PC-9 (cell line): Measurements from ENCODE around the gene SH3PXD2B. TPM values are rescaled to one million over a fixed set of nuclear protein-coding genes. Genes with fewer than 3 reads are reported as not detected.

ENCODE experiments used
- BruUV-seq: library from RNA; stranded (reverse); fragments of 400-500 nt; replicated peaks from 2 replicates; lab custom pipeline; 2021; lab: Mats Ljungman, UMichigan
- CTCF ChIA-PET: fragments of 300-600 bp; sonication (Branson Sonifier 250); formaldehyde crosslinking; loops from one replicate; lab custom pipeline; 2022; ENCODE audit warnings: antibody characterized with exemption; lab: Charles Lee
- POLR2A ChIA-PET: fragments of 300-600 bp; sonication (Branson Sonifier 250); formaldehyde crosslinking; loops from one replicate; lab custom pipeline; 2022; ENCODE audit warnings: antibody characterized with exemption; ENCODE audit not compliant: unreplicated experiment; lab: Charles Lee
- DNase-seq, 2 experiments: peaks; one replicate each; pipeline versions ENCODE4 v3.0.0 to v3.0.0-alpha.2; 2015 to 2022; ENCODE audit warnings: mixed read lengths in 1 of 2
- H2AFZ ChIP-seq: fragments of 200-600 bp; sonication (generic); 2 replicates; pipeline ENCODE4 v1.8.1; 2017; ENCODE audit warnings: antibody characterized with exemption
- H3F3A ChIP-seq: fragments of 200-600 bp; sonication (generic); 2 replicates; pipeline ENCODE4 v1.8.1; 2017; ENCODE audit warnings: antibody characterized with exemption, mild to moderate bottlenecking, low read depth; ENCODE audit not compliant: insufficient read depth
- H3K27ac ChIP-seq: fragments of 200-600 bp; sonication (generic); 2 replicates; pipeline ENCODE4 v1.6.1; 2016; ENCODE audit warnings: mixed run types
- H3K27me3 ChIP-seq: fragments of 200-600 bp; sonication (generic); 2 replicates; pipeline ENCODE4 v1.6.1; 2016; ENCODE audit warnings: low read depth, mixed run types; ENCODE audit not compliant: insufficient read depth
- H3K36me3 ChIP-seq: fragments of 200-600 bp; sonication (generic); 2 replicates; pipeline ENCODE4 v1.6.1; 2016; ENCODE audit warnings: low read depth, mixed run types
- H3K4me1 ChIP-seq: fragments of 200-600 bp; sonication (generic); replicated peaks from 2 replicates; pipeline ENCODE4 v1.6.1; 2016; ENCODE audit warnings: mixed run types; ENCODE audit not compliant: insufficient read depth
- H3K4me2 ChIP-seq: fragments of 200-600 bp; sonication (generic); 2 replicates; pipeline ENCODE4 v1.6.1; 2017; ENCODE audit warnings: mixed run types
- H3K4me3 ChIP-seq: fragments of 200-600 bp; sonication (generic); 2 replicates; pipeline ENCODE4 v1.6.1; 2016; ENCODE audit warnings: mixed run types
- H3K79me2 ChIP-seq: fragments of 200-600 bp; sonication (generic); 2 replicates; pipeline ENCODE4 v1.6.1; 2017; ENCODE audit warnings: low read depth, mixed run types
- H3K9me2 ChIP-seq: fragments of 200-600 bp; sonication (generic); 2 replicates; pipeline ENCODE4 v1.8.1; 2017; ENCODE audit warnings: mild to moderate bottlenecking; ENCODE audit not compliant: insufficient read depth
- H3K9me3 ChIP-seq: fragments of 200-600 bp; sonication (generic); 2 replicates; pipeline ENCODE4 v1.8.1; 2016; ENCODE audit warnings: low read depth; ENCODE audit not compliant: insufficient read depth
- H4K20me1 ChIP-seq: fragments of 200-600 bp; sonication (generic); 2 replicates; pipeline ENCODE4 v1.8.1; 2017; ENCODE audit not compliant: insufficient read depth
- EZH2 ChIP-seq: fragments of 200-600 bp; sonication (generic); IDR thresholded peaks from 2 replicates; pipeline ENCODE4 v1.8.0; 2017; ENCODE audit warnings: antibody characterized with exemption, low read depth
- intact Hi-C: fragments of 100-400 bp; cut with micrococcal nuclease; formaldehyde crosslinking; loops from one replicate; pipeline ENCODE4 v1.10.0; 2022; ENCODE audit not compliant: unreplicated experiment
- total RNA-seq: library from RNA; stranded (reverse); gene quantifications from 2 replicates; pipeline ENCODE4 v1.2.3, GENCODE V29; 2021
- TF ChIP-seq, protein P1 (sequence below): fragments of 200-600 bp; sonication (generic); conservative IDR thresholded peaks from 2 replicates; pipeline ENCODE4 v1.6.1; 2017; ENCODE audit warnings: mixed run types, antibody characterized with exemption, mild to moderate bottlenecking, moderate library complexity

SH3PXD2B gene
- total RNA-seq, 1 experiment from 2014 or later: 29.3 TPM

DNA sequence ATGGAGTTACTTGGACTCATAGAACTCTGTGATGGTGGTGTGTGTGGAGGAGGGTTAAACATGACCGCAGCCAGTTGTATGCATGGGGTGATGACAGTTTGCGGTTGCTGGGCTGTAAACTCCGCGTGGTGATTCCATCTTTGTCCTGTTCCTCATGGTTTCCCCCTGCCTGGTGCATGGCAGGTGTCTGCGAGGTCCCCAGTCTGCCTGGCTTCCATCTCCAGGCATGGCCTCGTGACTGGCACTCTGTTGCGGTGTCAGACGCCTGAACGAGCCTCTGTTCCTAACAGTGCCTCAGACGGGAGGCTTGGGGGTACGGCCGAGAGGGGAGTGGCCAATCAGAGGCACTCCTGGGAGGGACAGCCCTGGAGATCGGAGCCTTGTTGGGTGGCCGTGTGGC, 33.9 kb upstream of the SH3PXD2B start:
- intact Hi-C loops: loop anchor here (10.0 kb wide), 1 partner anchor 97 kb away; no protein-coding TSS in a partner anchor
- Histone ChIP-seq H3K36me3 (no peaks in the 10 kb centered on the region), H2AFZ (no peak overlapping the region), H3K27ac (no peak overlapping the region), H3F3A (no peaks in the 10 kb centered on the region), H3K27me3 (peaks cover 13% of the 10 kb centered on the region; the same call in 1 of the 2 replicates), H3K4me2 (no peak overlapping the region), H3K9me2 (no peaks in the 10 kb centered on the region), H3K4me1 (no peaks in the 10 kb centered on the region), H3K79me2 (no peaks in the 10 kb centered on the region), H3K9me3 (no peaks in the 10 kb centered on the region), H4K20me1 (no peaks in the 10 kb centered on the region), H3K4me3 (no peak overlapping the region)
- ChIA-PET POLR2A (no interaction called here), CTCF (no interaction called here)
- TF ChIP-seq, protein P1, sequence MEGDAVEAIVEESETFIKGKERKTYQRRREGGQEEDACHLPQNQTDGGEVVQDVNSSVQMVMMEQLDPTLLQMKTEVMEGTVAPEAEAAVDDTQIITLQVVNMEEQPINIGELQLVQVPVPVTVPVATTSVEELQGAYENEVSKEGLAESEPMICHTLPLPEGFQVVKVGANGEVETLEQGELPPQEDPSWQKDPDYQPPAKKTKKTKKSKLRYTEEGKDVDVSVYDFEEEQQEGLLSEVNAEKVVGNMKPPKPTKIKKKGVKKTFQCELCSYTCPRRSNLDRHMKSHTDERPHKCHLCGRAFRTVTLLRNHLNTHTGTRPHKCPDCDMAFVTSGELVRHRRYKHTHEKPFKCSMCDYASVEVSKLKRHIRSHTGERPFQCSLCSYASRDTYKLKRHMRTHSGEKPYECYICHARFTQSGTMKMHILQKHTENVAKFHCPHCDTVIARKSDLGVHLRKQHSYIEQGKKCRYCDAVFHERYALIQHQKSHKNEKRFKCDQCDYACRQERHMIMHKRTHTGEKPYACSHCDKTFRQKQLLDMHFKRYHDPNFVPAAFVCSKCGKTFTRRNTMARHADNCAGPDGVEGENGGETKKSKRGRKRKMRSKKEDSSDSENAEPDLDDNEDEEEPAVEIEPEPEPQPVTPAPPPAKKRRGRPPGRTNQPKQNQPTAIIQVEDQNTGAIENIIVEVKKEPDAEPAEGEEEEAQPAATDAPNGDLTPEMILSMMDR: no peak
- TF ChIP-seq EZH2: no peak
- BruUV-seq: no TSS peak
- DNase-seq: no peak

DNA sequence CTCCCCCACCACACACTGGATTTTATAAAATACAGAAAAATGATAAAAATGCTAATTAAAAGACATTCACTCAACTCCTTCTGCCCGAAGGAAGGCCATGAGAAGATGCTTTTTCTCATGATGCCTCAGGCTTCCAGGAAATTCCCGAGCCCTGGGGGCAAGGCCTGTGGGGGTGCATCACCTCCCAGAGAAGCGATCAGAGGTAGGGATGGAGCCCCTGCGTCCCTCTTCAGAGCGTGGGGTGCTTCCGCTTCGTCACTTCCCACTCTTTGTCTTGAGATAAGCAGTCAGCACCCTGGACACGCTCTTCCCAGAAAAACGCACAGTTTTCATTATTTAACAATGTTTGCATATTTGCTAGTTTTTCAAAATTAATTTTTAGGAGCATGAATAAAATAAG, 33.3 kb upstream of the SH3PXD2B start:
- Histone ChIP-seq H3K27me3 (peaks cover 8% of the 10 kb centered on the region; the same call in 1 of the 2 replicates), H3F3A (no peaks in the 10 kb centered on the region), H3K9me3 (no peaks in the 10 kb centered on the region), H3K4me3 (no peak overlapping the region), H3K79me2 (no peaks in the 10 kb centered on the region), H3K4me2 (no peak overlapping the region), H3K27ac (no peak overlapping the region), H3K9me2 (no peaks in the 10 kb centered on the region), H3K36me3 (no peaks in the 10 kb centered on the region), H4K20me1 (no peaks in the 10 kb centered on the region), H2AFZ (no peak overlapping the region), H3K4me1 (no peaks in the 10 kb centered on the region)
- no peak for TF ChIP-seq EZH2
- TF ChIP-seq, protein P1: no peak
- BruUV-seq: no TSS peak
- ChIA-PET CTCF (no interaction called here), POLR2A (no interaction called here)
- intact Hi-C loops: loop anchor here (10.0 kb wide), 1 partner anchor 97 kb away; no protein-coding TSS in a partner anchor
- no peak for DNase-seq

DNA sequence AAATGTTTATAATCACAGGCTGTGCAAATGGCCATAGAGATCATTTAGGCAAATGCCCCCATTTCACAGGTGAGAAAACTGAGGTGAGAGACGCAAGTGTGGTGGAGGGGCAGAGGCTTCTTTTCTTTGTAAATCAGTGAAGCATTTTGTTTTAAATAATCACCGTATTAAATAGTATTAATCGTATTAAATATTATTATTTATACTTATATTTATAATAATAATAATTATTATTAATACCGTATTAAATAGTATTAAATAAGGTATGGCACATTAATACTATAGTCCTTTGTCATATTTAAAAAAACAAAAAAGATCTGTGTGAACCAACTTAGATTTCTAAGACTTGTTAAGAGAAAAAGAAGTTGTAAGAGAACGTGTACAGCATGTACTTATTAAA, 32.6 kb upstream of the SH3PXD2B start:
- DNase-seq: no peak
- Histone ChIP-seq H3K4me2 (no peak overlapping the region), H3K27ac (no peak overlapping the region), H3K27me3 (peaks cover 6% of the 10 kb centered on the region; the same call in 1 of the 2 replicates), H3K4me3 (no peak overlapping the region), H2AFZ (no peak overlapping the region), H3K36me3 (no peaks in the 10 kb centered on the region), H3K4me1 (no peaks in the 10 kb centered on the region), H3K9me3 (no peaks in the 10 kb centered on the region), H3F3A (no peaks in the 10 kb centered on the region), H3K9me2 (no peaks in the 10 kb centered on the region), H3K79me2 (no peaks in the 10 kb centered on the region), H4K20me1 (no peaks in the 10 kb centered on the region)
- BruUV-seq: no TSS peak
- ChIA-PET CTCF (no interaction called here), POLR2A (no interaction called here)
- no peak for TF ChIP-seq EZH2
- TF ChIP-seq, protein P1: no peak
- intact Hi-C loops: loop anchor here (10.0 kb wide), 1 partner anchor 98 kb away; no protein-coding TSS in a partner anchor
